Jurkat, Clone E6-1 (cell line): ENCODE data around the gene PDE6C.

Source experiments
- DNase-seq: peaks from one replicate; pipeline ENCODE4 v3.0.0-alpha.2; 2011; ENCODE audit warnings: low read depth, low spot score
- H3K4me3 ChIP-seq: 2 replicates; pipeline ENCODE4 v1.5.1; 2011; ENCODE audit warnings: mild to moderate bottlenecking, low read length, control low read depth, moderate library complexity

Gene PDE6C

GRCh38 chr10:93591065-93591808 is 21.1 kb upstream of the PDE6C start:
- H3K4me3 ChIP-seq: no peak overlapping the region
- no peak for DNase-seq

GRCh38 chr10:93593254-93593653 is 19.1 kb upstream of the PDE6C start:
- no peak overlapping the region for H3K4me3 ChIP-seq
- no peak for DNase-seq

- no peak for DNase-seq
- H3K4me3 ChIP-seq: no peak overlapping the region
Measured at GRCh38 chr10:93593749-93594148, 18.6 kb upstream of the PDE6C start.

- DNase-seq: no peak
- no peak overlapping the region for H3K4me3 ChIP-seq
Measured at GRCh38 chr10:93594518-93594917, 17.8 kb upstream of the PDE6C start.

- no peak for DNase-seq
- no peak overlapping the region for H3K4me3 ChIP-seq
Measured at GRCh38 chr10:93595378-93596161, 16.8 kb upstream of the PDE6C start.

GRCh38 chr10:93596539-93596938 is 15.8 kb upstream of the PDE6C start:
- no peak overlapping the region for H3K4me3 ChIP-seq
- no peak for DNase-seq

- no peak overlapping the region for H3K4me3 ChIP-seq
Measured at GRCh38 chr10:93597075-93597599, 15.2 kb upstream of the PDE6C start.

GRCh38 chr10:93598157-93598556 is 14.2 kb upstream of the PDE6C start:
- H3K4me3 ChIP-seq: no peak overlapping the region
- DNase-seq: no peak

More at GRCh38 chr10:93597075-93597599, 15.2 kb upstream of the PDE6C start:
- no peak for DNase-seq

GRCh38 chr10:93599335-93599734 is 13.0 kb upstream of the PDE6C start:
- H3K4me3 ChIP-seq: no peak overlapping the region
- no peak for DNase-seq

GRCh38 chr10:93599778-93600177 is 12.6 kb upstream of the PDE6C start:
- no peak overlapping the region for H3K4me3 ChIP-seq
- DNase-seq: no peak

GRCh38 chr10:93600446-93601145 is 11.7 kb upstream of the PDE6C start:
- no peak for DNase-seq
- no peak overlapping the region for H3K4me3 ChIP-seq

- H3K4me3 ChIP-seq: no peak within 1 kb of the TSS
- DNase-seq: no peak
Measured at GRCh38 chr10:93601146-93601773, 11.1 kb upstream of the PDE6C start, which contains the start of gene RBP4. Gene RBP4, minus strand, starts transcription at chr10:93601235. Its CDS starts 207 bp downstream, at chr10:93601028.

GRCh38 chr10:93601774-93602162 is 10.6 kb upstream of the PDE6C start:
- H3K4me3 ChIP-seq: no peak overlapping the region
- DNase-seq: no peak

- no peak overlapping the region for H3K4me3 ChIP-seq
- DNase-seq: no peak
Measured at GRCh38 chr10:93603023-93603422, 9.3 kb upstream of the PDE6C start.

- DNase-seq: no peak
- H3K4me3 ChIP-seq: no peak overlapping the region
Measured at GRCh38 chr10:93604146-93604545, 8.2 kb upstream of the PDE6C start.

- DNase-seq: no peak
- H3K4me3 ChIP-seq: no peak overlapping the region
Measured at GRCh38 chr10:93608421-93608820, 3.9 kb upstream of the PDE6C start.

GRCh38 chr10:93613126-93613525 is 789 bp downstream of the PDE6C start:
- no peak for DNase-seq
- H3K4me3 ChIP-seq: no peak overlapping the region

GRCh38 chr10:93614101-93614825 is 1.9 kb downstream of the PDE6C start:
- H3K4me3 ChIP-seq: no peak overlapping the region
- no peak for DNase-seq
